ENCODE results near the gene OPCML. TPM values are rescaled to one million over a fixed set of nuclear protein-coding genes. Genes with fewer than 3 reads are reported as not detected.

The OPCML gene
- total RNA-seq, 1 donor from 2014 or later, result 1.2 TPM

- peaks cover 4% of the 10 kb centered on the region for H3K9me3 Mint-ChIP-seq
- peaks cover 25% of the 10 kb centered on the region for H3K4me1 Mint-ChIP-seq
- peaks cover 4% of the 10 kb centered on the region for H3K36me3 Mint-ChIP-seq (ENCODE audit: low read depth)
- H3K27me3 Mint-ChIP-seq (ENCODE audit: low read depth), result no peaks in the 10 kb centered on the region
- TF ChIP-seq CTCF (conservative IDR thresholded peaks at IDR 0.05), result no peak
- no peak overlapping the region for H3K27ac Mint-ChIP-seq (ENCODE audit: unreplicated experiment)
- DNase-seq (ENCODE audit: low read depth, low spot score), result no peak
- no peak overlapping the region for H3K4me3 Mint-ChIP-seq
Observed at GRCh38 chr11:133234883-133235282, 297.4 kb downstream of the OPCML start.

DNA sequence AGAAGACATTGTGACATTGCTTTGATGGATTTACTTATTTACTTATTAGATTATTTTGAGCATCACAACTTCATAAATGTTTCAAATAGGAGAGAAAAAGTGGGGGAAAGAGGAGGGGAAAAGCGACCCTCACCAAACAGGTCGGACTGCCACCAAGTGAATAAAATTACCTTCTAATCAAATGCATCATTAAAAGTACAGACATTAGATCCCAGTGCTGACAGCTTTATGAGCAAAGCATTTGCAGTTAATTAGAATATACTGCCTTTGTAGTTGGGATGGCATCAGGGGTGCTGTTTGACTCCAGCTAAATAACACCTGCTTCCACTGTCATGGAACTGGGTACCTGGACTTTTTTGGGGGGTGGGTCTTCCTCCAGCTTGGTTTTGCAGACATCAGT lies 299.6 kb downstream of the OPCML start:
- no peaks in the 10 kb centered on the region for H3K27me3 Mint-ChIP-seq (ENCODE audit: low read depth)
- no peak for TF ChIP-seq CTCF (conservative IDR thresholded peaks at IDR 0.05)
- peaks cover 4% of the 10 kb centered on the region for H3K36me3 Mint-ChIP-seq (ENCODE audit: low read depth)
- H3K4me3 Mint-ChIP-seq, result no peak overlapping the region
- no peak overlapping the region for H3K27ac Mint-ChIP-seq (ENCODE audit: unreplicated experiment)
- H3K4me1 Mint-ChIP-seq, result peaks cover 47% of the 10 kb centered on the region
- DNase-seq (ENCODE audit: low read depth, low spot score), result no peak
- H3K9me3 Mint-ChIP-seq, result peaks cover 4% of the 10 kb centered on the region

DNA sequence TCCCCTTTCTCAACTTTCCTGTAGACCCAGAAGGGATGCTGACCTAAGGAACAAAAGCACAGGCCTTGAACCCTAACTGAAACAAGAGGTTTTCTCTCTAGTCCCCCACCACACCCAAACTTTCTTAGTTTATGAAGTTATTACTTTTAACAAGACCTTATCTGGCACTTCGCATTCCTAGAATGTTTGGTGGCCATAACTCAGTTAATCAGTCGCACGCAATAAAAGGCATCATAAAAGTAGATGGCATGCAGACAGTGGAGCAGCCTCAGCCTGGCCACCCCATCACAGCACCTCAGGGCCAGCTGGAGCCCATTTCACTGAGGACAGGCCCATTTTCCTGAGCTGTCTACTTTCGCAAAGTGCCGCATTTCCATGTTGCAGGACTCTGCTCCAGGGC lies 301.9 kb downstream of the OPCML start:
- Mint-ChIP-seq H3K36me3 (ENCODE audit: low read depth) (peaks cover 4% of the 10 kb centered on the region), H3K27me3 (ENCODE audit: low read depth) (no peaks in the 10 kb centered on the region), H3K4me3 (no peak overlapping the region), H3K27ac (ENCODE audit: unreplicated experiment) (no peak overlapping the region), H3K9me3 (peaks cover 4% of the 10 kb centered on the region), H3K4me1 (peaks cover 38% of the 10 kb centered on the region)
- TF ChIP-seq CTCF (conservative IDR thresholded peaks at IDR 0.05), result no peak
- no peak for DNase-seq (ENCODE audit: low read depth, low spot score)

DNA sequence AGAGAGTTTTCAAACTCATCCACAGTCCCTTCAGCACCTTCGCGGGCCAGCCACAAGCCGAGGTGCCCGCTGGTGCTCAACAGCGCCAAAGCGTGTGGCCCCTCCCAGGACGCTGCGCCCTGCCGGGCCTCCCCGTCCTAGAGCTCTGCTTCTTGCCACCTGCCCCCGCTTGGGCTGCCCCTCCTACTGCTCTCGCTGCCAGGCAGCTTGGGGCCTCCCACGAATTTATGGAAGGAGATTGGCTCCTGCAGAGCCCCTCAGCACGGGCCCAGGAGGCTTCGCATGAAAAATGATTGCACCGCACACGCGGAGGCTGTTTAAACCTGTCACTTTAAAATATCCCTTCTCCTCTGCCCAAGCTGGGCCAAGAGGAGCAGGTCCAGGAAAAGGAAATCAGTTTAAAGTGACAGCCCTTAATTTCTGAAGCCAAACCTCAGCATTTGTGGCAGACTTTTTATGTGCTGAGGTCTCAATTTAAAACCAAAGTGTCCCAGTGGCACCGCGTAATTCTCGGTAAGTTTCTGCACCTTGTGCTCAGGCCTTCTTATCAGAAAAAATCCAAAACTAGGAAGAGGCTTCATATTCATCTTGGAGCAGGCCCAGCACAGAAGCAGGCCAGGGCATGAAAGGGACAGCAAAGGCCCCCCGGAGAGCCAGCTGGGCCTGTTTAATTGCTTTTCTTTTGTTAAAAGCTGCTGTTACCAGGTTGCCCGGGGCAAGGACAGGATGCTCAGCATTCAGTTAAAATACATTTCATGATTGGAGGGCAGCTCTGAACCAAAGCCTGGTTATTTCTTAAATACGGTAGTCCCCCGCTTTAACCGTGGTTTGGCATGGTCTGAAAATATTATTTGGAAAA lies 303.6 kb downstream of the OPCML start:
- Mint-ChIP-seq H3K27ac (ENCODE audit: unreplicated experiment) (peak overlapping the region; percentile 5), H3K27me3 (ENCODE audit: low read depth) (no peaks in the 10 kb centered on the region), H3K9me3 (peaks cover 3% of the 10 kb centered on the region), H3K4me3 (no peak overlapping the region), H3K4me1 (peaks cover 27% of the 10 kb centered on the region), H3K36me3 (ENCODE audit: low read depth) (peaks cover 3% of the 10 kb centered on the region)
- no peak for DNase-seq (ENCODE audit: low read depth, low spot score)
- no peak for TF ChIP-seq CTCF (conservative IDR thresholded peaks at IDR 0.05)

DNA sequence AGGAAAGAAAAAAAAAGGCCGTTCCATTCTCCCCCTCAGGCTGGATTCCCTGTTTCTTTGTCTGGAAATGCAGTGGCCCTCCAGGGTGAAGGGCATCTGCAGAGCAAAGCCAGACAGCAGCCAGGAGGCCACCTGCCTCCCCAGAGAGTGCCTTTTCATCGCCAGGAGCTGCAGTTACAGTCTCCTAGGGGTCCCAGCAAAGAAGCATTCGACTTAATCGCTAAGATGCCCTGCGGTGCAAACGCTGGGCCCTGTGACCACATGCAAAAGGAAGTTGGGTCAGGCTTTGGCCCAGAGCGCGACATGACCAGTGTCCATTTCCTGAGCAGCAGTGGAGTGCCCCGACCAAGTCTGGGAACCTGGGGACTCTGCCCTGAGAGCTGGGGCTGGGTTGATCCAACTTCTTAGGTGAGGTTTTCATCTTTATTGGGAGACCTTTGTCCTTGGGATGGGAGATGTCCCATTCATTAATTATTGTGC lies 304.6 kb downstream of the OPCML start:
- Mint-ChIP-seq H3K27me3 (ENCODE audit: low read depth) (no peaks in the 10 kb centered on the region), H3K27ac (ENCODE audit: unreplicated experiment) (no peak overlapping the region), H3K36me3 (ENCODE audit: low read depth) (no peaks in the 10 kb centered on the region), H3K4me3 (no peak overlapping the region), H3K4me1 (peaks cover 35% of the 10 kb centered on the region), H3K9me3 (no peaks in the 10 kb centered on the region)
- no peak for TF ChIP-seq CTCF (conservative IDR thresholded peaks at IDR 0.05)
- DNase-seq (ENCODE audit: low read depth, low spot score), result no peak

Measured in neural crest cell (in vitro differentiated cells).